GM19025 (cell line): ENCODE data around the gene METTL16.

Experiments
- ATAC-seq: cut with Tn5 transposase; IDR thresholded peaks from one replicate; pipeline ENCODE4 v1.9.1; 2021; ENCODE audit warnings: mild to moderate bottlenecking, low read depth, moderate library complexity; ENCODE audit not compliant: unreplicated experiment

METTL16 gene

DNA sequence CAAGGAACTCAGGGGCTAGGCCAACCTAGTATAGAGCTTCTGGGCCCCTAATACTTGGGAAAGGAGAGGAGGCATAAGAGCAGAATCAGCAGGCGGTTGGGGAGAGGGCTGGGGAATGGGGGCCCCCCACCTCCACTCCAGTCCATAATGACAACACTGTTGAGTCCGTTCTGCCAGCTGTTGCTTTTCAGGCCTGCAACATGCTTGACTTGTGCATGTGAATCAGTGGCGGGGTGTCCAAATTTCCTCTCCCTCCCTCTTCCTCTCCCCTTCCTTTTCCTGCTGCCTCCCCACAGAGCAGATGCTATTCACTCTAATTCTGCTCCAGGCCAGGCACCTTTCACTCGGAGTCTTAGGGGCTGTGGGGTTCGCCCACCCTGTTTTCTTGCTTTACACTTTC is 142.6 kb downstream of the METTL16 start:
- ATAC-seq = no peak

DNA sequence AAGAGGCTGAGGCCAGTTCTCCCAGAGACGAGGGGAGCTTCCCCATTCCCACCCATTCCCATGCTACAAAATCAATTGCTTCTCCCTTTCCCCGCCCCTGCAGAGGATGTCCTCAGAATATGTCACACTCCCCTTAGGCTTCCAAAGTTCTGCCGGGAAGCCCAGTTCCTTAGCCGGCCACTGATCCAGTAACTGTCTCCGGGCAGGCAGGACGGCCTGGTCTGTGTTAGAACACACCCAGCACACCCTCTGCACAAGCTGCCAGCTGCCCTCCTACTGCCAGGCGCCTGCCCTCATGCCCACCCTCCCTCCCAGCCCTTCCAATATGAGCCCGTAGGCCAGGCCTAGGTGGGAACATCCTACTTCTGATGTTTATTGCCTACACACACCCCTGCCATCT is 143.3 kb downstream of the METTL16 start:
- ATAC-seq = no peak

DNA sequence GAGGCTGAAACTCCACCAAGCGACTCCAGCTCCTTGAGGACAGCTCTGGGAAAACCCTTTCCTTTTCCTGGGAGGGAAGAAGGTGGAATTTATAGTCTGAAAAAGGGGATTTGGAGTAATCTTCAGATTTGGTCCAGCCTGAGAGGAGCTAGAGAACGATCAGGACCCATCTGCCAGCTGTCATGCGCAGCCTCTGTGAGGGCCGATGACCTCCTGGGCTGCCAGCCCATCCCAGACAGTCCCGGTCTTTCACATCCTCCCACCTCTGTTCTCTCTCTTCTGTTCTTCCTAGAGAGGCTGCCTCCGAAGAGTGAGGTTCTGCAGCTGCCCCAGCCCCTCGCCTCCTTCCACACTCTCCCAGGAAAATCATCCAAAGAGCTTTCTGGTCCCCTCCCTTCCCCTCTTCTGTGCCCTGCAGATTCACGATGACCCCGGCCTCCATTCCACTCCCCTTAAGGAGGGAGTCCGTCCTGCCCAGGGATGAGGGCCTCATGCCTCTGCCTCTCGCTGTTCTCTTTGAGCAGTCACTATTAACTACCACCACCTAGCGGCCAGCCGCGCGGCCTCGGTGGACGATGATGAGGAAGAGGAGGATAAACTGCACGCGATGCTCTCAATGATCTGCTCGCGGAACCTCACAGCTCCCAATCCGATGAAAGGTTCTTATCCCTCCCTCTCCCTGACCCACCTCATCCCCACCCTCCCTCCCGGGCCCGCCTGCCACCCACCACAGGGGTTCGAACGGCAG is 144.8 kb downstream of the METTL16 start:
- no peak for ATAC-seq
